Raji (cell line): ENCODE results near the gene ALDH3B1.

Experiments
- POLR2A ChIP-seq: IDR thresholded peaks from 2 replicates; pipeline ENCODE4 v1.6.1; 2011; ENCODE audit warnings: low read depth, low read length, control low read depth; ENCODE audit not compliant: insufficient read depth

The ALDH3B1 gene

GRCh38 chr11:68016161-68016903, 6.2 kb downstream of the ALDH3B1 start:
- no peak for TF ChIP-seq POLR2A

DNA sequence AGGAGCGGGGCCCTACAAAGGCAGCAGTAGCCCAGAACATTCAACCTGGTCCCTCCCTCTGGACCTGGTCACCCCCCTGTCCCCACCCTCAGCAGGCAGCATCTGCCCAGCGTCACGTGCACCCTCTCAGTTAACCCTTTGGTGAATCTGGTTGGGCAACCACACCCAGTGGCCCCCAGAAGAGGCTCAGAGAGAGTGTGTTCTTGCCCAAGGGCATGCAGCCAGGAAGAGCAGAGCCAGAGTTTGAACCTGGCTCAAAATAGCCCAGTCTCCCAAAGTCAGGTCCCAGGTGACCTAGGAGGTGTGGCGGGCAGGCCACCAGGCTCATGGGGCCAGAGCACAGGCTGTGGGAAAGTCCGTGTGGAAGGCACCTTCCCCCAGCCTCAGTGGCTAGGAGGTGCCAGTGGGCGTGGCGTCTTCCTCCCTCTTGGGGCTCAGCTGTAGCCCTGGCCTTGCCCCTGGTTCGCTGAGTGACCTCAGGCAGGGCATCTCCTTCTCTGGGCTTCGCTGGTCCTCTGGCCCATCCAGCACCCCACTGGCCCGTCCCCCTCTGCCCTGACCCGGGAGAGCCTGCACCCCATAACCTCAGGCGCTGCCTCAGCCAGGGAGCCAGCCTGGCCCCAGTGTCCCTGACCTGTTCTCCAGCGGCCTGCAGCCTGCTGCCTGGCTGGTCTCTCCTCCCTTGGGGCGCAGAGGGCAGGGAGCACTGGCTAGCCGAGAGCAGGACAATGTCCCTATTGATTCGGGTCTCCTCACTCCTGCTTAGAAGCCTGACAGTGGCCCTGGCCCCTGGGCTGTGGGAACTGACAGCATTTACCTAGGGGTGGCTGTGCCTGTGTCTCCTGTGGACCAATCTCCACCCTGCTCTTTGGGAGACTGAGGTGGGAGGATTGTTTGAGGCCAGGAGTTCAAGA, 7.0 kb downstream of the ALDH3B1 start:
- TF ChIP-seq POLR2A, result no peak

GRCh38 chr11:68017980-68018729, 8.0 kb downstream of the ALDH3B1 start:
- TF ChIP-seq POLR2A, result no peak

- TF ChIP-seq POLR2A, result no peak
These were observed 8.6 kb downstream of the ALDH3B1 start for GRCh38 chr11:68018730-68019190.

GRCh38 chr11:68019486-68019885, 9.4 kb downstream of the ALDH3B1 start:
- no peak for TF ChIP-seq POLR2A

- TF ChIP-seq POLR2A, result 0 out of 2 replicates have a peak, but pooled peaks have one; percentile 5
These were observed 10.4 kb downstream of the ALDH3B1 start for GRCh38 chr11:68020575-68020974.

- no peak for TF ChIP-seq POLR2A
These were observed 11.2 kb downstream of the ALDH3B1 start for GRCh38 chr11:68021167-68021787.

DNA sequence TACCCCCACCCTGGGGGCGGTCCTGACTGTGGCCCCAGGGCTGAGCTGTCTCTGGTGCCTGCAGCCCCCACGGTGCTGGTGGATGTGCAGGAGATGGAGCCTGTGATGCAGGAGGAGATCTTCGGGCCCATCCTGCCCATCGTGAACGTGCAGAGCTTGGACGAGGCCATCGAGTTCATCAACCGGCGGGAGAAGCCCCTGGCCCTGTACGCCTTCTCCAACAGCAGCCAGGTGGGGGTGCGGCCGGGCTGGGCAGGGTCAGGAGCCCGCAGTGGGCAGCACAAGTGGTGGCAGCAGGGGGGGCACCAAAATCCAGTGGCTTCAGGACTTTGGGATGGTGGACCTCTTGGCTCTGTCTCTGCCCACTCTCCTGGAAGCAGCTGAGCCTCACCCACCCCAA, 12.4 kb downstream of the ALDH3B1 start:
- TF ChIP-seq POLR2A, result 0 out of 2 replicates have a peak, but pooled peaks have one; percentile 16

DNA sequence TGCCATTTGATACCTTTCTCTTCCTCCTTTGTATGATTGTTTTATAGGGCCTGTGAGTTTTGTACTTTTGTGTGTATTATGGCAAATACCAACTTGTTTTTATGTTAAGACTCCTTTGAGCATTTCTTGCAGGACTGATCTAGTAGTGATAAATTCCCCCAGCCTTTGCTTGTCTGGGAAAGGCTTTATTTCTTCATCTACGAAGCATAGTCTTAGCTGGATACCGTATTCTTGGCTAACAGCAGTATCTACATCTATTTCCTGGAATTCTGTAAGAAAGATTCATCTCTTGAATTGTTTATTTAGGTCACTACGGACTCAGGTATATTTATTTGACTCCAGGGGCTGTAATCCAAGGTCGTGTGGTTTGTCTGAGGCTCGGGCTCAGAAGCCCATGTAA, 14.4 kb downstream of the ALDH3B1 start:
- no peak for TF ChIP-seq POLR2A

- no peak for TF ChIP-seq POLR2A
These were observed 14.9 kb downstream of the ALDH3B1 start for GRCh38 chr11:68025047-68025446.

DNA sequence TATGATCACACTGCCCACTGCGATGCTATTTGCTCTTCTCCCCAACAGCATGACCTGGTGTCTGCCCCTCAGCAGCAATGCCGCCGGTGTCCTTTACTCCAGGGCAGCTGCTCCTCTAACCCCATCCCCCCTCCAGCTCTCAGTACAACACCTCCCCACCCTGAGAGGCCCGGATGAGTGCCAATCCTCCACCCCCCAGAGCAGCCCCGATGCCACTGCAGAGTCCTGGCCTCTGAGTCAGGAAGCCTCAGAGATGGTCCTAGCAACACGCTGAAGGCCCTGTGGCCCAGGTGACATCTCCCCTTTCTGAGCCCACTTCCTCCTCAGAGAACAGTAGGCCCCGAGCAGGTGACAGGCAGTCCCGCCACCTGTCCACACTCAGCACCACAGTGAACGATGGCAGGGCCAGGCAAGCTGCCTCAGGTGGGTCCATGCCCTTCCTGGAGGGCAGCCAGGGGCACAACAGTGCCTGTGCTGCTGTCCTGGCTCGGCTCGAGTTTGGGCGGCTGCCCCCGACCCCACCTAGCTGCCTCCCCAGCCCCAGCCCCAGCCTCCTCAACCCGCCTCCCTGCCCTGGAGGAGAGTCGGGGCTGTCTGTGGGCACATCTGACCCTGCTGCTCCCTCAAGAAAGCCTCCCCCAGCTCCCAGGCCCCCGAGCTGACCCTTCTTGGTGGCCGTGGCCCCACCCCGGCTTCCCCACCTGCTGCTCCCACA, 16.4 kb downstream of the ALDH3B1 start:
- no peak for TF ChIP-seq POLR2A

- no peak; the same call in 1 of the 2 replicates for TF ChIP-seq POLR2A
These were observed 17.5 kb downstream of the ALDH3B1 start for GRCh38 chr11:68027667-68028066.

DNA sequence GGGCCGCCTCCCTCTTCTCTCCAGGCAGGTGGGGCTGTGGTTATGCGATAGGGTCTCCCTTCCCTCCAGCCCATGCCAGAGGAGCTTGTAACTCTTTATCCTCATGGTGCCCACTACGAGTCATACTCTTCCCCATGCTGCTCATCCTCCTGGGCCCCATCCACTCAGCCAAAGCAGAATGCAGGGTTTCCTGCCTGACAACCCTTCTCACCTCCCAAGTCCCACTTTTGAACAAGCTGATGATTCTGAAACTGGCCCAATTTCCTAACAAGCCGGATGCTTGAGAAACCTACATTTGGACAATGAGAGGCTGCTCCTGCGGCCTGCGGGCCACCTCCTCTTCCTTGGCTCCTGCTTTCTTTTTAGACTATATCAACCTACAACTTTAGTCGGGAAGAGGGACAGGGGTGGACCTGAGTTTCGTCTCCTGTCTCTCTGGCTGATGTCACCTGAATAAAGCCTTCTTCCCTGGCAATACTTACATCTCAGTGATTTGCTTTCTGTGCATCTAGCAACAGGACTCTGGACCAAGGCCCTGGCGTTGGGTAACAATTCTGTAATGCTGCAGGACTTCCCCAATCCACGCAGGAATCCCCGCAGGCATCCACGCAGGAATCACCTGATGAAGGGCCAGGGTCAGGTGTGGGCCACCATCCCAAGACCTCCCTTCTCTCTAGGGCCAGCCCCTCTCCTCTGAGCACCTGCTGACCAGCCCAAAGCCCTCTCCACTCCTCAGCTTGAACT, 18.8 kb downstream of the ALDH3B1 start:
- no peak for TF ChIP-seq POLR2A
